Measurements from ENCODE around the gene CDK15. TPM values are rescaled to one million over a fixed set of nuclear protein-coding genes. Genes with fewer than 3 reads are reported as not detected.
"Not testable (repeated sequence)": the region's sequence is repeated elsewhere in the genome, so short reads cannot be mapped to it uniquely, and the experiment has no call there.

The CDK15 gene
- total RNA-seq, 1 donor from 2014 or later, result 1.8 TPM

GRCh38 chr2:201808027-201808426, 1.7 kb downstream of the CDK15 start:
- H3K27ac Mint-ChIP-seq, result peak overlapping the region; percentile 69
- H3K27me3 Mint-ChIP-seq, result no peaks in the 10 kb centered on the region
- peaks cover 30% of the 10 kb centered on the region for H3K4me1 Mint-ChIP-seq (ENCODE audit: unreplicated experiment)
- H3K4me3 Mint-ChIP-seq, result peak overlapping the region; percentile 62
- H3K9me3 Mint-ChIP-seq, result no peaks in the 10 kb centered on the region
- DNase-seq (ENCODE audit: extremely low spot score, unreplicated experiment), result no peak
- H3K36me3 Mint-ChIP-seq, result no peaks in the 10 kb centered on the region
- TF ChIP-seq CTCF (conservative IDR thresholded peaks at IDR 0.05), result no peak

GRCh38 chr2:201809633-201810032, 3.3 kb downstream of the CDK15 start:
- Mint-ChIP-seq H3K27ac (no peak overlapping the region), H3K27me3 (no peaks in the 10 kb centered on the region), H3K36me3 (no peaks in the 10 kb centered on the region), H3K4me1 (ENCODE audit: unreplicated experiment) (peaks cover 44% of the 10 kb centered on the region), H3K4me3 (no peak overlapping the region), H3K9me3 (no peaks in the 10 kb centered on the region)
- DNase-seq (ENCODE audit: extremely low spot score, unreplicated experiment), result no peak
- TF ChIP-seq CTCF (conservative IDR thresholded peaks at IDR 0.05), result no peak

- DNase-seq (ENCODE audit: extremely low spot score, unreplicated experiment); H3K4me3 Mint-ChIP-seq; H3K9me3 Mint-ChIP-seq; H3K27me3 Mint-ChIP-seq; H3K27ac Mint-ChIP-seq; H3K36me3 Mint-ChIP-seq: not testable (repeated sequence)
- peaks cover 45% of the 10 kb centered on the region for H3K4me1 Mint-ChIP-seq (ENCODE audit: unreplicated experiment)
Observed at GRCh38 chr2:201810604-201811003, 4.3 kb downstream of the CDK15 start.

GRCh38 chr2:201813996-201814760, 7.8 kb downstream of the CDK15 start:
- H3K36me3 Mint-ChIP-seq, result no peaks in the 10 kb centered on the region
- TF ChIP-seq CTCF (conservative IDR thresholded peaks at IDR 0.05), result no peak

GRCh38 chr2:201816657-201817575, 10.6 kb downstream of the CDK15 start:
- H3K4me1 Mint-ChIP-seq (ENCODE audit: unreplicated experiment), result peaks cover 24% of the 10 kb centered on the region
- no peak for DNase-seq (ENCODE audit: extremely low spot score, unreplicated experiment)
- H3K27me3 Mint-ChIP-seq, result no peaks in the 10 kb centered on the region
- no peak for TF ChIP-seq CTCF (conservative IDR thresholded peaks at IDR 0.05)
- H3K36me3 Mint-ChIP-seq, result no peaks in the 10 kb centered on the region
- no peaks in the 10 kb centered on the region for H3K9me3 Mint-ChIP-seq
- H3K27ac Mint-ChIP-seq, result no peak overlapping the region
- no peak overlapping the region for H3K4me3 Mint-ChIP-seq

More at GRCh38 chr2:201813996-201814760, 7.8 kb downstream of the CDK15 start:
- peaks cover 21% of the 10 kb centered on the region for H3K4me1 Mint-ChIP-seq (ENCODE audit: unreplicated experiment)
- peak overlapping the region; percentile 9 for H3K27ac Mint-ChIP-seq
- no peaks in the 10 kb centered on the region for H3K27me3 Mint-ChIP-seq
- peak overlapping the region; percentile 33 for H3K4me3 Mint-ChIP-seq
- no peaks in the 10 kb centered on the region for H3K9me3 Mint-ChIP-seq
- DNase-seq (ENCODE audit: extremely low spot score, unreplicated experiment), result no peak
